Natural killer cell (primary cell): Measurements from ENCODE around the gene PTPRT. TPM values are rescaled to one million over a fixed set of nuclear protein-coding genes. Genes with fewer than 3 reads are reported as not detected.

Source experiments
- ATAC-seq, 3 donors: fragments of 150-1000 bp in 2 of 3; fragments of 200-7000 bp in 1 of 3; cut with Tn5 transposase; 1 replicate in 1 of 3; 2 replicates in 2 of 3; pipeline ENCODE4 v1.10.0; 2021; ENCODE audit warnings: mild to moderate bottlenecking in 2 of 3, moderate library complexity in 2 of 3
- DNase-seq, 2 donors: peaks; one replicate each; pipeline versions ENCODE4 v3.0.0 to v3.0.0-alpha.2; 2013 to 2021; ENCODE audit warnings: mixed read lengths in 1 of 2
- H3K27ac ChIP-seq: one replicate; pipeline ENCODE4 v1.5.1; 2013; ENCODE audit warnings: mild to moderate bottlenecking, low read length
- H3K27me3 ChIP-seq: one replicate; pipeline ENCODE4 v1.6.1; 2013; ENCODE audit warnings: low read length; ENCODE audit not compliant: control insufficient read depth, insufficient read depth
- H3K36me3 ChIP-seq: one replicate; pipeline ENCODE4 v1.6.1; 2013; ENCODE audit warnings: low read length; ENCODE audit not compliant: control insufficient read depth, insufficient read depth
- H3K4me1 ChIP-seq: one replicate; pipeline ENCODE4 v1.6.1; 2013; ENCODE audit warnings: low read length; ENCODE audit not compliant: control insufficient read depth, insufficient read depth
- H3K4me3 ChIP-seq: one replicate; pipeline ENCODE4 v1.5.1; 2013; ENCODE audit warnings: low read length
- H3K9me3 ChIP-seq: one replicate; pipeline ENCODE4 v1.6.1; 2013; ENCODE audit warnings: low read length; ENCODE audit not compliant: control insufficient read depth, insufficient read depth
- H3K27ac Mint-ChIP-seq, 2 donors: one replicate each; pipeline ENCODE4 v1.8.0; 2022; ENCODE audit warnings: mild to moderate bottlenecking in 2 of 2, mixed read lengths in 2 of 2, moderate library complexity in 1 of 2
- H3K27me3 Mint-ChIP-seq, 2 donors: one replicate each; pipeline ENCODE4 v1.8.0; 2022; ENCODE audit warnings: low read depth in 2 of 2, mixed read lengths in 2 of 2
- H3K36me3 Mint-ChIP-seq: one replicate; pipeline ENCODE4 v1.8.0; 2022; ENCODE audit warnings: mixed read lengths
- H3K4me1 Mint-ChIP-seq, 2 donors: one replicate each; pipeline ENCODE4 v1.8.0; 2022; ENCODE audit warnings: mixed read lengths in 2 of 2
- H3K4me3 Mint-ChIP-seq: one replicate; pipeline ENCODE4 v1.8.0; 2022; ENCODE audit warnings: mild to moderate bottlenecking, moderate library complexity, mixed read lengths
- H3K9me3 Mint-ChIP-seq, 2 donors: one replicate each; pipeline ENCODE4 v1.8.0; 2022; ENCODE audit warnings: mixed read lengths in 2 of 2
- CTCF ChIP-seq: fragments of 200-600 bp; IDR thresholded peaks from one replicate; pipeline ENCODE4 v1.8.0; 2022; ENCODE audit warnings: antibody characterized with exemption
- WGBS: methylation state at CpG from one replicate; pipeline ENCODE4 v1.1.7; 2013; ENCODE audit warnings: missing lambda C conversion rate; ENCODE audit not compliant: insufficient coverage; 5-methylcytosine and 5-hydroxymethylcytosine counted together
- intact Hi-C: fragments of 100-400 bp; cut with micrococcal nuclease; formaldehyde crosslinking; loops from one replicate; pipeline ENCODE4 v1.14.2; 2022
- total RNA-seq, 4 donors: library from RNA; stranded (reverse); fragments of 120-200 nt in 1 of 4; gene quantifications; one replicate each; pipeline versions ENCODE4 v1.2.3 to v1.2.4, GENCODE V29; 2013 to 2022

Gene PTPRT
- total RNA-seq, 3 donors from 2014 or later (not counting 1 experiment from before 2014, with no cell fraction given), result not detected

GRCh38 chr20:42530855-42531448 is 658.8 kb downstream of the PTPRT start:
- no peak for ATAC-seq
- 17% methylated on average over 4 of the region's 4 CpGs for WGBS
- H3K27ac ChIP-seq, result no peak overlapping the region
- Mint-ChIP-seq H3K36me3 (no peaks in the 10 kb centered on the region), H3K27me3 (no peaks in the 10 kb centered on the region), H3K4me3 (no peak overlapping the region), H3K27ac (no peak overlapping the region), H3K4me1 (no peaks in the 10 kb centered on the region), H3K9me3 (peaks cover 0 to 3% of the 10 kb centered on the region in 2 donors)
- no peaks in the 10 kb centered on the region for H3K9me3 ChIP-seq
- no peaks in the 10 kb centered on the region for H3K36me3 ChIP-seq
- no peaks in the 10 kb centered on the region for H3K27me3 ChIP-seq
- DNase-seq, result no peak
- TF ChIP-seq CTCF, result no peak
- H3K4me1 ChIP-seq, result no peaks in the 10 kb centered on the region
- H3K4me3 ChIP-seq, result no peak overlapping the region
- intact Hi-C loops, result no loop called here

GRCh38 chr20:42530191-42530590 is 659.5 kb downstream of the PTPRT start:
- ATAC-seq (no peak), DNase-seq (no peak)
- Mint-ChIP-seq H3K27ac (no peak overlapping the region), H3K4me1 (no peaks in the 10 kb centered on the region), H3K9me3 (peaks cover 0 to 3% of the 10 kb centered on the region in 2 donors), H3K4me3 (no peak overlapping the region), H3K27me3 (no peaks in the 10 kb centered on the region), H3K36me3 (no peaks in the 10 kb centered on the region)
- WGBS, result 91% methylated on average over 4 of the region's 4 CpGs
- Histone ChIP-seq H3K36me3 (no peaks in the 10 kb centered on the region), H3K9me3 (no peaks in the 10 kb centered on the region), H3K27ac (no peak overlapping the region), H3K4me3 (no peak overlapping the region), H3K4me1 (no peaks in the 10 kb centered on the region), H3K27me3 (no peaks in the 10 kb centered on the region)
- intact Hi-C loops, result no loop called here
- TF ChIP-seq CTCF, result no peak

GRCh38 chr20:42524058-42524457 is 665.6 kb downstream of the PTPRT start:
- no peaks in the 10 kb centered on the region for H3K27me3 ChIP-seq
- H3K9me3 ChIP-seq, result no peaks in the 10 kb centered on the region
- Mint-ChIP-seq H3K27ac (no peak overlapping the region), H3K4me1 (no peaks in the 10 kb centered on the region), H3K9me3 (peaks cover 3 to 7% of the 10 kb centered on the region in 2 donors), H3K27me3 (no peaks in the 10 kb centered on the region), H3K4me3 (no peak overlapping the region), H3K36me3 (no peaks in the 10 kb centered on the region)
- intact Hi-C loops, result no loop called here
- H3K27ac ChIP-seq, result no peak overlapping the region
- ATAC-seq, result no peak
- no peak overlapping the region for H3K4me3 ChIP-seq
- 100% methylated on average over 1 of the region's 1 CpG for WGBS
- no peak for DNase-seq
- H3K4me1 ChIP-seq, result no peaks in the 10 kb centered on the region
- H3K36me3 ChIP-seq, result no peaks in the 10 kb centered on the region
- TF ChIP-seq CTCF, result no peak

- DNase-seq, result no peak
- no peak overlapping the region for H3K27ac Mint-ChIP-seq
- no peaks in the 10 kb centered on the region for H3K36me3 Mint-ChIP-seq
- H3K4me3 Mint-ChIP-seq, result no peak overlapping the region
- H3K4me3 ChIP-seq, result no peak overlapping the region
- H3K9me3 ChIP-seq, result no peaks in the 10 kb centered on the region
- H3K9me3 Mint-ChIP-seq, result peaks cover 0 to 8% of the 10 kb centered on the region in 2 donors
- 50% methylated on average over 1 of the region's 3 CpGs for whole genome bisulfite sequencing
- no peaks in the 10 kb centered on the region for H3K4me1 Mint-ChIP-seq
- no peak for ATAC-seq
- no peak for TF ChIP-seq CTCF
- intact Hi-C loops, result no loop called here
- H3K36me3 ChIP-seq, result no peaks in the 10 kb centered on the region
- no peaks in the 10 kb centered on the region for H3K27me3 Mint-ChIP-seq
- no peaks in the 10 kb centered on the region for H3K27me3 ChIP-seq
- no peak overlapping the region for H3K27ac ChIP-seq
- no peaks in the 10 kb centered on the region for H3K4me1 ChIP-seq
Observed at GRCh38 chr20:42516692-42517091, 673.0 kb downstream of the PTPRT start.
